CD4-positive, alpha-beta T cell treated with Interferon alpha-2 for 1 hour (primary cell): ENCODE measurements around the gene TNS3.

Source experiments
- DNase-seq, 2 donors: peaks; one replicate each; pipeline ENCODE4 v3.0.0-alpha.2; 2020 to 2022

The TNS3 gene

DNA sequence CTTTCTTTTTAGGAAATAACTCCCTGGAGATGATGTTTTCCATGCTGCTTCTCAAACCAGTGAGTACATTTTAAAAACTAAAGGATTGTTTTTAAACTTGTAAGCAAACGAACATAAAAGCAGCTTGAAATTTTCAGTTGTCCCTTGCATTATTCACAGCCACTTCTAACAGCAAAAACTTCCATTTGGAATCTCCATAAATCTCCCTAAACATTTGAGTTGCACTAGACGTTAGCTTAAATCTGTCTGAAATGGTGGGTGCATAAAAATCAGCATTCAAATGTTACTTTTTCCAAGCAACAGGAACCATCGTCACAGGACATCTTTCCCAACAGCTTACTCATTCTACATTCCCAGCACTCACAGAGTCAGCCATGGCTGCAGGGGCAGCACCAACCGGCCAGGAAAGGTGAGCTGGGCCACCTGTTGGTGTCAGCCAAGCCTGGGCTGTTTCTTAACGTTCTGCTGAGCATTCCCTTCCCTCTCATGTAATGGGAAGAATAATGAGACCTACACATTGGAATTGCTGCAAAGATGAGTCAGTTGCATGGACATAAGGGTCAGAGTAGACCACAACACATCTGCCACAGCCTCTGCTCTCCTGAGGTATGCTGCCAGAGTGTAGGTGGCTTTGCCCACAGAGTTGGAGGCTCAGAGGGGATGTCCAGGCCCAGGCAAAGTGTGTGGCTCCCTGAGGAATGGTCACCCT is 163.2 kb downstream of the TNS3 start:
- no peak for DNase-seq

DNA sequence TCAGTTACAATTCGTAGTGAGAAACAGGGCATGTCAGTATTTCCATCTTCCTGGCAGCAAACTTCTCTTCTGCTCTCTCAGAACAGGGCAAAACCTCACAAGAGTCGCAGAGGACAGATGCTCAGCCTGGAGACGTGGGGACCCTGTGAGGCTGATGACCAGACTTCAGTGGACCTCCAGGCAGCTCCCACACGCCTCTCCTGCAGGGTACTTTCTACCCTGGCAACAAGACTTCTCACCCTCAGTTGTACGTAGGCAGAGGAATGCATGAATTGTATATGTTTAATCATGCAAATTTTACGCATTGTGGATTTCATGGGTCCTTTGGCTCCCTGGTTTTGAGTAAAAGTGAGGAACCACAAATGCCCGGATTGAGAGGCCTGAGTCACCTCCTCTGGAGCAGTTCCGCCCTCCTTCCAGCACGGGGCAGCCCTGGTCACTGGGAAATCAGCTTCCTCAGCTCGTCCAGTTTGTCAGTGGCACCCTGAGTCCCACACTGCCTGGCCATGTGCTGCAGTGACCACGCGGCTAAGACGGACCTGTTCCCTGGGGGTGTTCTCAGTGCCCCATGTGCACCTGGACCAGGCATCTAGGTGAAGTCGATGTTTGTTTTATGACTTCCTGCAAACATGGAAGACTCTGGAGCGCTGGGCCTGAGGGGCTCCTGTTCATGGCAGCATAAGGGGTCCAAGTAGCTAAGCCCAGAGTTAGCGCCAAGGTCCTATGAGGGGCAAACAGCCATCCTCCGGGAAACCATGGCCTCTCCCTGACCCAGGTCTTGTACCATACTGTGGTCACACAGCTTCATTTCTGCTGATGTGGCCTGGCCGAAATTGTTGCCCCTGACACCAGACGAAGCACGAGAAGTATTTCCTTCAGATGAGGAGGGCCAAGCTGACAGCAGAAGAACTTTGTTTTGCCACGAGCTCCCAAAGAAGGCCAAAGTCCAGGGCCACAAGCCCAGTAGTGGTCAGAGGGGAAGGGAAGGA is 165.1 kb downstream of the TNS3 start:
- no peak for DNase-seq

DNA sequence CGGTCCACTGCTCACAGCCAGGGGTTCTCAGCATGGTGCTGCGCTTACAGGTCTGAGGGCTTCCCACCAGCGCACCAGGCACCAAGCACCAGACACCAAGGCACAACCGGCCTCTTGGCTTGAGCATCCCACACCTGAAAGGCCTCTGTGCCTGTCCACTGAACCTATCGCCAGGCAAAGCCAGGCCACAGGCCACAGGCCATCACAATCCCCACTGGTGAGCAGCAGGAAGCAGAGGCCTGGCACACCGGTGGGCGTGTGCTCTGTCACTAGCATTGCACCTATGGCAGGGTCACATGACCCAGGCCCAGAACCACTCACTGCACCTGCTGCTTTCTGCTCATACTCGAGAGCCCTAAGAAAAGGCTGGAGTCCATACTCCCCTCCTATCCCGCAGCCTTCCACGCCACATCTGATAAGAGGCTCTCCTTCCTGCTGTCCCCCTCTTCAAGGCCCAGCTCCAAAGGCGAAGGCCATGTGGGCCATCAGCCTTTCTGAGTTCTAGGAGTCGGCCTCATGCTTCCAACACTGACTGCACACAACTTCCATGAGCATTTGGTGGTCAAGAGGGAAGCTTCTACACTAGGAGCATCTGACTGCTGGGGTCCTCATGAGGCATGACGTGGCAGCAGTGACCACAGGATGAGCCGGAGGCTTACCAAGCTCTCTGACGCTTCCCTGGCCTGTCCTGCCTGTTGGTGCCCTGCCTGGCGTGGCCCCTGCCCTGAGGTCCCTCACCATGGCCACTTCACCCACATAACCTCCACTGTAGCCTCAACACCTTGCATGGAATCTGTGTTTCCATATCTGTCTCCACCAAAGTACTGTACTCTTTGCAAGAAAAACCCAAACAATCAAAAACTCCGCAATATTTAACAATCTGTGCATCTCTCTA is 166.3 kb downstream of the TNS3 start:
- DNase-seq, result no peak

DNA sequence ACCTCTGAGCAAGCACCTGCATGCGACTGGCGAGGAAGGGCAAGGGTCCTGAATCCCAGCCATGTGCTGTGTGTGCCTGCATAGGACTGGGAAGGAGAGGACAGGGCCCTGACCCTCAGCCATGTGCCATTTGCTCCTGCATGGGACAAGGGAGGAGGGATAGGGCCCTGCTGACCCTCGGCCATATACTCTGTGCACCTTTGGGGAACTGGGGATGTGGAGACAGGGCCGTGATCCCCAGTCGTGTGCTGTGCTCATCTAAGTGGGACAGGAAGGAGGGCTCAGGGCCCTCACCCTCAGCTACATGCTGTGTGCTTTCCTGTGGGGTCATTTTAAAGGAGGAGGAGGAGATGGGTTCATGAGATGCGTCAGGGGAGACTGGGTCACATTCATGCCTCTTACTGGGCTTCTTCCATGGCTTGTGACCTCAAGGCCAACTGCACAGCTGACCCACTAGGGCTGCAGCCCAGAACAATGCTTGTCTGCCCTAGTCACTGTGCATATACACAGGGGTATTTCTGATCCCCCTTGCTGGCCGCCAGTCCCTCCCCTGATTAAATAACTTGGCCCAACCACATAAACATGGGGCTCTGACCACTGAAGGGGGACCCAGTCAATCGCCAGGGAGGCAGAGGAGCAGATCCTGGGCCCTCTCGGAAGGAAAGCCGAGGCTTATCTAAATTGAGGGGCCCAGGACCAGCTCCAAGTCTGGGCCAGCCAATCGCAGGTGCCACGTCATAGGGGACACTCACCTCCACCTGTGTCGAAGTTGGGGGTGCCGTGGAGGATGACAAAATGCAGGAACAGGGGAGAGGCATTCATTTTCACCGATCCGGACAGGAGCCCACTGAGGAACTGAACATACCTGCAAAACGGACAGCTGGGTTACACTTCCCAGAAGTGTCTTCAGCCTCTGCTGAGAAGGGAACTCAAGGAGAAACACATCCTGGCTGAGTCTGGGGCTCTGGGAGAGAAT is 167.3 kb downstream of the TNS3 start:
- DNase-seq, result no peak

DNA sequence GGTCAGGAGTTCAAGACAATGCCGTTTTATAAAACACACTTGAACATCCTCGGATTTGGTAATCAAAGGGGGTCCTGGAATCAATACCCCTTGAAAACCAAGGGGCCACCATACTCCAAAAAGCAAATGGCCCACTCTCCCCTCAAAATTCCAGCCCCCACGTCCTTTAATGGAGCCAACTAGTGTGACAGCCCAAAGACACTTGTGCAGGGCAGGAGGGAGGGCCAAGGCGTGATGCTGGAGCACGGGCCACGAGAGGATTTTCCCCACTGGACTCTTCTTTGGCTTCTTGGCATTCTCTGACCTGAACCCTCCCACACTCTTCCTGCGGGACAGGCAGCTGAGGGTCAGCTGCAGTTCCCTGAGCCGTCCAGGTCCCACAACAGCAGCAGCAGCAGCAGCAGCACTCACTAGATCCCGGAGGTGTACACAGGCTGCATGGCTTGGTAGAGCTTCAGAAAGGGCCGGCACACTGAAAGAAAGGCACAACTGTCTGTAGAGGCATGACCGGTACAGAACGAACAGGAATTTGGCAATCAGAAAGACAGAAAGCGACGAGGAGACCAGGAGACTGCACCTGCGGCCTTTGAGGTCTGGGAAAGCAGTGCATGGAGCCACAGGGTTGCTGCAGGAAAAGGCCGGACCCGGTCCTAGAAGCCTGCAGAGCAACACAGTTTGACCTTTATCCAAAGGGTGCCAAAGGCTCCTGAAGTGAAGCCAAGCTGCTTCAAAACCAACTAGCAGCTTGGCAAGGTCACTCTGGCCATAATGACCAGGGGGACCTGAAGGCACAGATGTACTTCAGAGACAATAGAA is 168.2 kb downstream of the TNS3 start:
- DNase-seq, result no peak

DNA sequence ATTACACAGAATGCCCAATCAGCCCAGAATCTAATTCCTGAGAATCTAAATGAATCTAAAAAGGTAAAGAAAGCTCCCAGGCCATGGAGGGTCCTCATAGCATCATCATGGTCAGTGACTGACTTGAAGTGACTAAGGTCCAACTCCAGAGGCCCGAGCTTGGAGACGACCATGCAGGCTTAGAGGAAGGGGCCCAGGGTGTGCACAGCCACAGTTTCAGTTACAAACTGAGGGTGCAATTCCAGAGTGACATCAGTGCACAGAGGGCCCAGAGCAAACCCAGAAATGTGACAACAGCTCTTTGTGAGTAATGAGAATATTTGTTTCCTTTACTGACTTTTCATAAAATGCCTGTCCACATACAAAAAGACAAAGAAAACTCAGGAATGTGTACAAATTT is 170.0 kb downstream of the TNS3 start:
- no peak for DNase-seq

DNA sequence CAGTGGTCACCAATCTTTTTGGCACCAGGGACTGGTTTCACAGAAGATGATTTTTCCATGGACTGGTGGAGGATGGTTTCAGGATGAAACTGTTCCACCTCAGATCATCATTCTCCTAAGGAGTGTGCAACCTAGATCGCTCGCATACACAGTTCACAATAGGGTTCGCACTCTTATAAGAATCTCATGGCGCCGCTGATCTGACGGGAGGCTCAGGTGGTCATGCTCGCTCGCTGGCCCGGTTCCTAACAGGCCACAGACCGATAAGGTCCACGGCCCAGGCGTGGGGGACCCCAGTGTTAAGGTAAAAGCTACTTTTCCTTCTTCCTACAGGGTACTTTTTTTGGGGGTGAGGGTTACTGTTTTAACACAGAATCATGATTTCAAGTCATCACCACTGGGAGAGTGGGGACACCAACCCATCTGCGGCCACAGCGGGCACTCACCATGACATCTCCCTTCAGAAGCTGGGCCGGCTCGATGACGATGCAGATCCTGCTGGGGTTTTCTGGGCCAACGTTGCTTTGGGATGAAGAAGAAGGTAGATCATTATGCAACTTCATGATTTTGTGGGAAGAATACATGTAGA is 170.5 kb downstream of the TNS3 start:
- DNase-seq, result no peak

DNA sequence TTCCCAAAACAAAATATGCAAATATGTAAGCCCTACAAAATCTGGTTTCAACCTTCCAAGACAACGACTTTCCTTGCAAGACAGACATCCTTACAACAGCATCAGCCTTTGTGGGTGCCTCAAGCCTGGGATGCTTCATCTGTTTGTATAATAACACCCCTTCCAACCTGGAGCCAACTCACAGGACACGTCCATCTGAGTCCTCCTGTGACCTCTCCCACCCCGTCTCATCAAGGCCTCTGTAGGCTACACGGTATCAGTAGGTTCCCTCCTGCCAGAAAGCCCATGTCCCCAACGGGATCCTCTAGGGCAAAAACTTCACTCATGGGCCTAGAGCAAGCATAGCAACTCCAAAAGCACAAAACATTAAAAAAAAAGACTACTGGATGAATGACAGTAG is 173.2 kb downstream of the TNS3 start:
- DNase-seq, result no peak

DNA sequence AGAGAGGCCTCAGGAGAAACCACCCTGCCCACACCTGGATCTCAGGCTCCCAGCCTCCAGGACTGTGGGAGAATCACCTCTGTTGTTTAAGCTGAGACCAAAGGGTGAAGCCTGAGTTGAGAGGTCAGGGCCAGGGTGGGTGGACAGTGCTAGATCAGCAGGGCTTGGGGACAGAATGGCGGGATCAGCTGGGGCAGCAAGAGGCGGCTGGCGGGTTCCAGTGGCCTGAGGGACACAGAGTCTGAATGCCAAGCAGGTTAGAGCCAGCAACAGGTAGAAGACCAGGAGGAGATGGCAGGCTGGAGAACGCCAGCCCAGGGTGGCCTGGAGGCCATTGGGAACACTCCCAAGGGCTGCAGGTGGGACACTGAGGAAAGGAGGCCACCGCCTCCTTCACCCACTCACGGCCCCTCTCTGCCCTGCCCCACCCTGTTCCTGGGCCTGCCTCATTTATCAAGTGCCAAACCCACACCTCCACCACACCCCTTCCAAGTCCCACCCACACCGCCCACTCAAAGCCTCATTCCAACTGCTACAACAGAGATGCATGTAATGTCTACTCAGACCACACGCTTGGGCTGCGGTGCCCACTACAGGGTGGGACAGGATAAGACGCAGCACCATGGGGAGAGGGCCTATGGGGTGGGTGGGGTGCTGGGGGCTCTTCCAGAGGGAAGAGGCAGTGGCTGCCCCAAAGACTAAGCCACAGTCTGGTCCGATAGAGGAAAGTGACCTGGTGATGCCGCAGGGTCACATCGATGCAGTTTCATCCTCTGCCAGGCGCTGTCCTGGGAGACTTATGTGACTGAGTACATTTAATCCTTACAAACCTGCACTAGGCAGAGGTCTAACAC is 173.9 kb downstream of the TNS3 start:
- no peak for DNase-seq

DNA sequence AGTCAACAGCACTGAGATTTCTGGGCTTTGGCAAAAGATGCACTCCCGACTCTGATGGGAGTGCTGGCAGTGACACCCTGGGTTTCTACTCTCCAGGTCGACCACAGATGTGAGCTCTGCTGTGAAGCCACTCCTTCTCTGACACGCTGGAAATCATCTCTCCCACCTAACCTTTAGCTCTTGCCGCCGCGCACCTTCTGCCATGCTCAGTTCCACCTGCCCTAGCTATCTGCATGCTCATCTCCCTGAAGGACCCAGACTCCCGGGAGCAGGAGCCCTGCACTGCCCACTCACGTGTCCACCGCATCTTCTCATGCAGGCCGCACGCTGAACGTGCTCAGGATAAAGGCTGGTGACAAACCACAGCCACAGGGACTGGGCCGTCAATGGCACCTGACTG is 174.8 kb downstream of the TNS3 start:
- DNase-seq, result no peak

DNA sequence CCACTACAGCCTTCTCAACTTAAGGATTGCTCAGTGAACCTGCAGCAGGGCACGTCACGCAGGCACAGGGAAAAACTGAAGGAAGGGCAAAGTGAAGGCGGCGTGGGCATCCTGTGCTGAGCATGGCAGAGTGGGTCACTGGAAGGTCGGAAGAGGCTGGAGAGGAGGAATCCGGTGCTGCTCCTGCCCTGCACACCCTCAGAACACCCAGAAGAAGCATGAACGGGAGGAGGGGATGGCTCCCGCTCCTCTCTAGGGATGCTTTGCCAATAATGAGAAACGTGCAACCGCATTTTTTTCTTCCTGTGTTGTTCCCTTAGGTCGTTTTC is 175.1 kb downstream of the TNS3 start:
- no peak for DNase-seq

DNA sequence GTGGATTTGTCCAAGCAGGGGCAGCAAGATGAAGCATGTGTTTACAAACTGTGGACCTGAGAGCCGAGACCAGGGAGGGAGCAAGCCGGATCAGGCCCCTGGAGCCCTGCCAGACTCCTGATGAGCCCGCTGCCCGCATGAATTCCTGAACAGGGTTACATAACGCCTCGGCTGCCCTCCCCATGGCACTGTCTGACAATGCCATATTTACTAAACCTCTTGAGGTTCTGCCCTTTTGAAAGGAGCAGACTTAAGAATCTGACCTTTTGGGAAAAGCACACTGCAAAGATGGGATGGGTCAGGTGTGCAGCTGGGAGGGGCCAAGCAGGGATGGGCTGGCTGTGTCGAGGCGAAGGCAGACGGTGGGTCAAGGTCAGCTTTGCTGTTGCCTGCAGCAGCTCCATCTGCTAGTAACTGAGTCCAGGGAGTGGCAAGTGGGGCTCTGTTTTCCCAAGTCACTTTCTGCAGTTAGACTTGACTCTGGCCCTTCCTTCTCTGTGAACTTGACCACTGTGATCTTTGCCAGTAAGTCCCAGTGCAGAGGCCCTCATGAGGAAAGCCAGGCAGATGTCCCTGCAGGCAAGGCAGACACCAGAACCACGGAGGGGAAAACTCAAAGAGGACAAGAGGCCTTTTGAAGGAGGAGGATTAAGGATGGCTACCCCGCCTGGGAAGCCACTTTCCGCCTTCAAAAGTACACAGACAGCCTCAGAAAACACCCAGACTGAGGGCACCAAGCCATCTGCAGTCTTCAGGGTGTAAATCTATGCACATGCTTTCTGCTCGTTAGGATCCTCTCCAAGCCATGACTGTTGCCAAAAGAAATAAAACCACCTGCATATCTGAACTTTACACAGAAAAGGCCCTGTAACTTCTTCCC is 175.8 kb downstream of the TNS3 start:
- DNase-seq, result no peak

DNA sequence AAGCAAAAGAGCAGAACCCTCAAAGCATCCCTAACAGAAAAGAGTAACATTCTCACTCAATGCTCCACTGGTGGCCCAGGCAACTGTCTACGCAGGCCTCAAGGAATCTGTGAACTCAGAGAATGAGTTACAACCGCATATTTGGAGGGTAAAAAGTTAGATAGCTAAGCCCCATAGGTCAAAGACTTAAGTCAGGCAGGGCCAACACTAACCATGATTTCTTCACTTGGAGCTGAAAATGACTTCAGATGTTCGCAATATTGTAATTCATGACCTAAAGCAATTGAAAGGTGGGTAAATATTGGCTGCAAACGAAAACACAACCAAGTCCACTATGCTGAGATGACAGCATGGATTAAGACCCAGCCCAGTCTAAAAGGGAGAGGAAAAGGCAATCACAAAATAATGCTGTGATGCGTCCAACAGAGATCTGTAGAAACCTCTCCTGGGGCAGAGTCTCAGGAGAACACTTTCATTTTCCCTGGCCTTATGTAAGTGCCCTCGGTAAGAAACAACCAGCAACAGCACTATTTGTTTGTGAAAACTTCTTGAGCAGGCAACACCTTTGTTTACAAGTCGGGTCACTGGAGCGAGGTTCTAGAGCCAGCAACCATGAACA is 176.5 kb downstream of the TNS3 start:
- no peak for DNase-seq

DNA sequence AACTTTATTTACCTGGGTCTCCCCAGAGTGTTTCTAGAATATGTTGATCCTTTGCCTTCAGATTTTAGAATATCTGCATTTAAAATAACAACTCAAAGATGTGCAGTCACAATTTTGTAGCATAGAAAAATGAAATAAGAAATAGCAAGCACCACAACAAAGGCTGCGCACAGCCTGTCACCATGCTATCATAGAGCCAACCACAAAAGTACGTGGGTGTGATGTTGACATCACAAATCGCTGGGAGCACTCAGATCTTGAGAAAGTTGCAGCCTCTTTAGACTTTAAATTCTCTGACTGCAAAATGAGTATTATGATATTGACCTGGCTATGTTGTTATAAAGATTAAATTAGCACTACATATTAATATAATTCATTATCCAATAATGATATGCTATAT is 177.9 kb downstream of the TNS3 start:
- DNase-seq, result no peak

DNA sequence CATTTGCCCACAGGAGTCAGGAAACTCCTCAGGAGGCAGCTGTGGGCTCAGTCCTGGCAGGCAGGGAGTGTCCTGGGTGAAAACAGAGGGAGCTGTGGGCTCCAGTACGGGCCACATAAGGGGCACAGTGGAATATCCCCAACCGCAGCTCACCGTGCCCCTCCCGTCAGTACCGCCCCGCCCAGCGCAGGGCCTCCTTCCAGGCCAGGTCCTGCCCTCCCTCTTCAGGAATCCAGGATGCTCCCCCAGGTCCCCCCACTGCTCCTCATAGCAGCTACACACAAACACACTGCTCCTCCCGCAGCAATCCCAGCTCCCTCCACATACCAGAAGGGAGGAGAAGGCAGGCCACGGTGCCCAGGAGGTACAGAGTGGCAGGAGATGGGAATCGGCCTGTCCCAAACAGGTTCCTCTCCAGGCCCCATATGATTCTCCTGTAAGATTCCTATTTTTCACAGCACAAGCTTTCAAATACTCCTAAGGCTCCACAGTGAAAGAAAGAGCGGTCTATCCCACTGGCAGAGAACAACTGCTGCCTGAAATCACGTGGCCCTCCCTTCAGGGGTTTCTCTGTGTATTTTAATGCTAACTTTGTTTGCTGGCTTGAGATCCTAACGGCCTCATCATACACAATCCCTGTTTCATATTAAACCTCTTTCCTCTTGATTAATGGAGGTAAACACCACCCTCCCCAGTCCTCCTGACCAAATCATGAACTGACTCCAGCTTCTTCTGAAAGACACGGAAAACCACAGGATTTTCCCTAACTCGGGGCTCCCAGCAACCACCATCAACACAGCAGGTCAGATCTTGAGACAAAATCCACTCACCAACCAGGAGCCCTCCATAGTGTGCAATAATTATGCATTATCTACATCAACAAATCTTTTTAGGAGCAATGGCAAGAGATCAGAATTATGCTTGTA is 178.7 kb downstream of the TNS3 start:
- no peak for DNase-seq

DNA sequence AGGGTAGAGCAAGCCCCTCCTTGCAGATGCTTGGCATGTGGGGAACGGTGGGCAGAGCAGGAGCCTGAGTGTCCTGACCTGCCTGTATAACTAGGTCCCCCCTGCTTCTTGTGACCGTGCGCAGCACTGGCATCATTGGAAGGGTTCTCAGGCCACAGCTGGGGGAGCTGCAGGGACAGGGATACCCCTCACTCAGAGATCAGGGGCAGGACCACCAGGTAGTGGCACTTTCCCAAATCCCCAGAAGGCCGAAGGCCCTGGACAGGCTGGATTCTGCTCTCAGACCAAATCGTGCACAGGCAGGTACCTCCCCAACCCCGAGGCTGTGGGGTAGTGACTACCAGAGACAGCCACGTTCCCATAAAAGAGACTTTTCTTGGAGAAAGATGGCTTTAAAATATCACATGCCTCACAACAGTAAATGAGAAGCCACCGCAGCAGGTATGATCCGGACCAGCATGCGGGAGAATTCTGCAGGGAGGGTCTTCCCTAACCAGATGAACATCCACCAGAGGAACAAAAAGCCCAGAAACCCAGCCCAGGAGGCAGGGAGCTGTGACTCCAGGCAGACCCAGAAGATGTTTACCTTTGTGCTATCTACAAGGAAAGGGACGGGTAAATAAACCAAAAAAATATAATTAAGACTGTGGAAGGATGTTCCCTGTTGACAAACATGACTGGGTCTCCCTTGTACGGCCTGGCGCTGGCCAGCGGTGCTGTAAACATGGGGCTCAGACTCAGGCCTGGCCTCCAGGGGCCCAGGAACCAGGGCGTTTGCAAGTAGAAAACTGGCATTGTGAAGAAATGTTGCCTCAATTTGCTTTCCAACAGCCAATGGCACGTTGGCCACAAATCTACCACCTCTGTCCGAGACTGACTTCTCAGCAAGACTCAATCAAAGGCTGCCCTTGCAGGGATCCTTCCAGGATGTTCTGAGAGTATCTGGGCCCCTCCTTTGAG is 180.0 kb downstream of the TNS3 start:
- no peak for DNase-seq
